GM21447 (cell line): Measurements from ENCODE around the gene LRCH1.
A peak's percentile ranks its signal among the peaks of the same experiment; 100 is the strongest.

ENCODE experiments used
- ATAC-seq: cut with Tn5 transposase; IDR thresholded peaks from one replicate; pipeline ENCODE4 v1.9.1; 2021; ENCODE audit not compliant: unreplicated experiment

The LRCH1 gene

GRCh38 chr13:46561286-46561685 lies 8.3 kb downstream of the LRCH1 start:
- no peak for ATAC-seq

- ATAC-seq: no peak
Measured at GRCh38 chr13:46561691-46562090, 8.7 kb downstream of the LRCH1 start.

- ATAC-seq: no peak
Measured at GRCh38 chr13:46562152-46562551, 9.2 kb downstream of the LRCH1 start.

GRCh38 chr13:46562581-46562980 lies 9.6 kb downstream of the LRCH1 start:
- no peak for ATAC-seq

- peak; percentile 55 for ATAC-seq
Measured at GRCh38 chr13:46565808-46566750, 13.1 kb downstream of the LRCH1 start.

GRCh38 chr13:46567671-46568070 lies 14.7 kb downstream of the LRCH1 start:
- no peak for ATAC-seq

GRCh38 chr13:46569456-46569855 lies 16.5 kb downstream of the LRCH1 start:
- no peak for ATAC-seq

GRCh38 chr13:46570273-46570672 lies 17.3 kb downstream of the LRCH1 start:
- ATAC-seq: no peak

- no peak for ATAC-seq
Measured at GRCh38 chr13:46571189-46571908, 18.4 kb downstream of the LRCH1 start.

- ATAC-seq: no peak
Measured at GRCh38 chr13:46571909-46572595, 19.1 kb downstream of the LRCH1 start.

- peak; percentile 53 for ATAC-seq
Measured at GRCh38 chr13:46572752-46573431, 19.9 kb downstream of the LRCH1 start.

- ATAC-seq: no peak
Measured at GRCh38 chr13:46575301-46575771, 22.4 kb downstream of the LRCH1 start.

- ATAC-seq: no peak
Measured at GRCh38 chr13:46575818-46576221, 22.9 kb downstream of the LRCH1 start.

- no peak for ATAC-seq
Measured at GRCh38 chr13:46576762-46577161, 23.8 kb downstream of the LRCH1 start.

GRCh38 chr13:46577696-46578589 lies 25.0 kb downstream of the LRCH1 start:
- ATAC-seq: peak; percentile 27

- ATAC-seq: peak; percentile 59
Measured at GRCh38 chr13:46578590-46578975, 25.6 kb downstream of the LRCH1 start.

- no peak for ATAC-seq
Measured at GRCh38 chr13:46580362-46580839, 27.4 kb downstream of the LRCH1 start.

GRCh38 chr13:46582190-46582589 lies 29.2 kb downstream of the LRCH1 start:
- no peak for ATAC-seq

GRCh38 chr13:46586751-46587514 lies 34.0 kb downstream of the LRCH1 start:
- ATAC-seq: no peak
